Embryonic facial prominence (tissue), 1 donor: ENCODE measurements around the gene CCDC107.
A peak's percentile ranks its signal among the peaks of the same experiment; 100 is the strongest.
"Not testable (repeated sequence)": the region's sequence is repeated elsewhere in the genome, so short reads cannot be mapped to it uniquely, and the experiment has no call there.

ENCODE experiments used
- DNase-seq: peaks from one replicate; pipeline ENCODE4 v3.0.0-alpha.2; 2016; ENCODE audit errors: extremely low spot score

Gene CCDC107

GRCh38 chr9:35658137-35658967 lies at the start of gene CCDC107:
TSS of gene CCDC107 (plus strand) at chr9:35658292. CDS start at chr9:35658380, 88 bp downstream.
- peak; percentile 80 for DNase-seq

GRCh38 chr9:35609001-35609819 lies 48.9 kb upstream of the CCDC107 start:
- DNase-seq = no peak

- no peak for DNase-seq
These were observed 48.3 kb upstream of the CCDC107 start for GRCh38 chr9:35609820-35610163.

- no peak for DNase-seq
These were observed 46.8 kb upstream of the CCDC107 start for GRCh38 chr9:35611230-35611797.

GRCh38 chr9:35612066-35612465 lies 46.0 kb upstream of the CCDC107 start:
- not testable (repeated sequence) for DNase-seq

- no peak for DNase-seq
These were observed 45.2 kb upstream of the CCDC107 start for GRCh38 chr9:35612843-35613242.

- no peak for DNase-seq
These were observed 42.0 kb upstream of the CCDC107 start for GRCh38 chr9:35615981-35616680.

GRCh38 chr9:35616681-35617459 lies 41.2 kb upstream of the CCDC107 start:
- DNase-seq = no peak

- DNase-seq = no peak
These were observed 40.5 kb upstream of the CCDC107 start for GRCh38 chr9:35617548-35617947.

GRCh38 chr9:35618325-35618727 lies 39.8 kb upstream of the CCDC107 start, which contains the start of gene CD72:
TSS of gene CD72 (minus strand) at chr9:35618413. CDS start at chr9:35618303, 110 bp downstream.
- no peak for DNase-seq

GRCh38 chr9:35618854-35619799 lies 39.0 kb upstream of the CCDC107 start:
- DNase-seq = no peak

GRCh38 chr9:35619800-35620158 lies 38.3 kb upstream of the CCDC107 start:
- DNase-seq = no peak

GRCh38 chr9:35627575-35627974 lies 30.5 kb upstream of the CCDC107 start:
- DNase-seq = no peak

- DNase-seq = no peak
These were observed 29.6 kb upstream of the CCDC107 start for GRCh38 chr9:35628389-35628991.

- DNase-seq = no peak
These were observed 28.5 kb upstream of the CCDC107 start for GRCh38 chr9:35629597-35629996.

GRCh38 chr9:35635730-35636129 lies 22.4 kb upstream of the CCDC107 start:
- no peak for DNase-seq

- no peak for DNase-seq
These were observed 21.8 kb upstream of the CCDC107 start for GRCh38 chr9:35636135-35636876.

- not testable (repeated sequence) for DNase-seq
These were observed 21.2 kb upstream of the CCDC107 start for GRCh38 chr9:35636877-35637246.

- DNase-seq = not testable (repeated sequence)
These were observed 20.6 kb upstream of the CCDC107 start for GRCh38 chr9:35637427-35637955.
